Brain microvascular endothelial cell (primary cell): Measurements from ENCODE around the gene MMP14.
"Not testable (repeated sequence)": the region's sequence is repeated elsewhere in the genome, so short reads cannot be mapped to it uniquely, and the experiment has no call there.

Source experiments
- DNase-seq: peaks from one replicate; pipeline ENCODE4 v3.0.0-alpha.2; 2020
- H3K27ac ChIP-seq: fragments of 250-450 bp; sonication (Bioruptor Pico); 2 replicates; pipeline ENCODE4 v1.5.1; 2020; ENCODE audit warnings: mild to moderate bottlenecking, moderate library complexity
- H3K27me3 ChIP-seq: fragments of 250-450 bp; sonication (Bioruptor Pico); replicated peaks from 2 replicates; pipeline ENCODE4 v1.5.1; 2020; ENCODE audit warnings: mild to moderate bottlenecking
- H3K36me3 ChIP-seq: fragments of 250-450 bp; sonication (Bioruptor Pico); replicated peaks from 2 replicates; pipeline ENCODE4 v1.5.1; 2020; ENCODE audit warnings: mild to moderate bottlenecking
- H3K4me3 ChIP-seq: 2 replicates; pipeline ENCODE4 v1.5.1; 2011; ENCODE audit warnings: low read depth, mild to moderate bottlenecking, control low read depth, low read length, moderate library complexity
- in situ Hi-C: cut with HindIII; loops from 2 replicates; pipeline ENCODE4 v1.10.0; 2017; ENCODE audit warnings: low sequenced_read_pairs, low pct_ligation_motif_present
- TF ChIP-seq, protein P1 (sequence below): IDR thresholded peaks from 2 replicates; pipeline ENCODE4 v1.5.1; 2011; ENCODE audit warnings: low read depth, mild to moderate bottlenecking, moderate library complexity, low read length, control low read depth, inconsistent platforms; ENCODE audit errors: missing control alignments

Gene MMP14

DNA sequence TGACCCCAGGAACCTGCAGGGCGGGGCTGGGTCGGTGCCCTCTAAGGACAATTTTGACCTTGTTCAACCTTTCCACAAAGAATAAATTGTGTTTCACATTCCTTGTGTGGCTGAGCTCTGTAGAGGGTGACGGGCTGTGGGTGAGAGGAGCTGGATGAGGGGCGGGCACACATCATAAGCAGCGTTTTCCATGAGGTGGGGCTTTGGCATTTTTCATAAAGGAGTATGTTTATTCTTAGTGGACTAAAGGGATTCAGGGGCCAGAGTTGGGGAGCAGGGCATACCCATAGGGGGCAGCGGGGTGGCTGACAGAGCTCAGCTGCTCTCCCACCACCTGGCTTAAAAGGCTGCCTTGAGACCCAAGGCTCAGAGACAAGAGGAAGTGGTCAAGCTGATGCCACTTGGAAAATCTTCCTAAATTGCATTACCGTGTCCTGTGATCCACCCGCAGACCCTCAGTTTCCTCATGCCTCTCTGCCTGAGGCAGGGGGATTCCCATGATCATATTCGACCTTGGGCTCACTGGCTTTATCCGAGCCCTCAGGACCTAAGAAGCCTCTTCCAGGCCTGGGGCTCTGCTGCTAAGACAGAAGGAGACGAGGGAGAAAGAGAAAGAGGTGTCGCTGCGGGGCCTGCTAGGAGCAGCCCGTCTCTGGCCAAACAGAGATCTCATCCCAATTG is 11.4 kb downstream of the MMP14 start:
- Histone ChIP-seq H3K4me3 (peak overlapping the region; percentile 5), H3K27me3 (no peaks in the 10 kb centered on the region), H3K36me3 (peaks cover 43% of the 10 kb centered on the region), H3K27ac (peak overlapping the region; percentile 78)
- TF ChIP-seq, protein P1, sequence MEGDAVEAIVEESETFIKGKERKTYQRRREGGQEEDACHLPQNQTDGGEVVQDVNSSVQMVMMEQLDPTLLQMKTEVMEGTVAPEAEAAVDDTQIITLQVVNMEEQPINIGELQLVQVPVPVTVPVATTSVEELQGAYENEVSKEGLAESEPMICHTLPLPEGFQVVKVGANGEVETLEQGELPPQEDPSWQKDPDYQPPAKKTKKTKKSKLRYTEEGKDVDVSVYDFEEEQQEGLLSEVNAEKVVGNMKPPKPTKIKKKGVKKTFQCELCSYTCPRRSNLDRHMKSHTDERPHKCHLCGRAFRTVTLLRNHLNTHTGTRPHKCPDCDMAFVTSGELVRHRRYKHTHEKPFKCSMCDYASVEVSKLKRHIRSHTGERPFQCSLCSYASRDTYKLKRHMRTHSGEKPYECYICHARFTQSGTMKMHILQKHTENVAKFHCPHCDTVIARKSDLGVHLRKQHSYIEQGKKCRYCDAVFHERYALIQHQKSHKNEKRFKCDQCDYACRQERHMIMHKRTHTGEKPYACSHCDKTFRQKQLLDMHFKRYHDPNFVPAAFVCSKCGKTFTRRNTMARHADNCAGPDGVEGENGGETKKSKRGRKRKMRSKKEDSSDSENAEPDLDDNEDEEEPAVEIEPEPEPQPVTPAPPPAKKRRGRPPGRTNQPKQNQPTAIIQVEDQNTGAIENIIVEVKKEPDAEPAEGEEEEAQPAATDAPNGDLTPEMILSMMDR: peak; percentile 12
- DNase-seq: peak; percentile 38
- in situ Hi-C loops: no loop called here

DNA sequence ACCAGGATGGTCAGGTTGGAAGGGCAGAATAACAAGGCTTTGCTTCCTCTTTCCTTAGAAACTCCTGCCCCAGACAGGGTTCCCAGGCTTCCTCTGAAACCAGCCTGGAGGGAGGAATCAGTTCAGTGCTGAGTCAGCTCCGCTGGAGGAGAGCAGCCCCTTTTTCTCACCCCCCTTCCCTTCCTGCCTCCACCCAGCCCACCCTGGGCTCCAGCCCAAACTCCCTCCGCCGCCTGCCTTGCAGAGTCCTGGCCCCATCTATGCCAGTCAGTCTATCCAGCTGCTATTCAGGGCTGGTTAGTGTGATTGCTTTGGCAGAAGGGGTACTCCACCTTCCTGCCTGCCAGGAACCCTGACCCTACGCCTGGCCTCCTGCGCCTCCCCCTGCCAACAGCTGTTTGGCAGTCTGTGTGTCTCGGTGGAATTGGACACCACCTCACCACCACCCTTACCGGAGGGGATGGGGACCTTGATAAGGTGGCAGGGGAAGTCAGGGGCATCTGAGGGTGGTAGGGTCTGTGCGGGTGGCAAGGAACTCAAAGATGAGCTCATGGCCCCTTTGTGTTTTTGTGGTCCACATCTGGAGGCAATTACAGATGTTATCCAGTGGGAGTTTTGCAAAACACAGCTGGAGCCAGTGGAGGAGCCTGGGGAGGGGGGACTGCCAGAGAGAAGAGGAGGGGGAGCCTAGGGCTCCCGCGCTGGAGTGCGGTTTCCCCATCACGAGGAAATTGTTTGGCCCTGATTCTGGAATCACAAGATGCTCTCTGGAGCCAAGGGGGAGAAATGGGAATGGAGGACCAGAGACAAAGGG is 12.2 kb downstream of the MMP14 start:
- TF ChIP-seq, protein P1: no peak
- in situ Hi-C loops: no loop called here
- H3K27me3 ChIP-seq: no peaks in the 10 kb centered on the region
- peak overlapping the region; percentile 1 for H3K4me3 ChIP-seq
- H3K27ac ChIP-seq: peak overlapping the region; percentile 78
- peak; percentile 61 for DNase-seq
- peaks cover 35% of the 10 kb centered on the region for H3K36me3 ChIP-seq

DNA sequence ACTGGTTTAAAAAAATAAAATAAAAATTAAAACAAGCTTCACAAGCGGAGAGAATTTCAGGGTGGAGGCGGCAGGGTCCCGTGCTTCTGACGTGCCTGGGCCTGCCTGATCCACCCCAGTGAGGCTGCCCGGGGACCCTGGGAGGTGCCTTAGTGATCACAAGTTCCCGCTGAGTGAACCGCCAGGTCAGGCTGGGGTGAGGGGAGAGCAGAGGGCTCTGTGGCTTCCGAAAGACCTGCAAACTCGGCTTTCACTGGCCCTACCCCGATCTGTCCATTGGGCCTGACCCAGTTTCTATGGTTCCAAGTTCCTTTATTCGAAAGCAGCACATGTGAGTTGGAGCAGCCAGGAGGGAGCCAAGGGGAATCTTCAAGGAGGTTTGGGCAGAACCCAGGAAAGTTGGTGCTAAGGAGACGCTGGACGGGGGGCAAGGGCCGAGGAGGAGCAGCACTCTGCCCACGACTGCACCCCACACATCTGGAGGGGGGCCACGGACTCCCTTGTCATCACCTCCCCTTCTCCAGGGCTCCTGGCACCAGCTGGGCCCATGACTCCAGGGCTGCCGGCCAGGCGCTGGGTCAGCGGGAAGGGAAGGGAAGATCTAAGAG is 12.9 kb downstream of the MMP14 start:
- no peaks in the 10 kb centered on the region for H3K27me3 ChIP-seq
- in situ Hi-C loops: no loop called here
- DNase-seq: peak; percentile 20
- H3K4me3 ChIP-seq: no peak overlapping the region
- peak overlapping the region; percentile 78 for H3K27ac ChIP-seq
- TF ChIP-seq, protein P1: no peak
- H3K36me3 ChIP-seq: peaks cover 29% of the 10 kb centered on the region

DNA sequence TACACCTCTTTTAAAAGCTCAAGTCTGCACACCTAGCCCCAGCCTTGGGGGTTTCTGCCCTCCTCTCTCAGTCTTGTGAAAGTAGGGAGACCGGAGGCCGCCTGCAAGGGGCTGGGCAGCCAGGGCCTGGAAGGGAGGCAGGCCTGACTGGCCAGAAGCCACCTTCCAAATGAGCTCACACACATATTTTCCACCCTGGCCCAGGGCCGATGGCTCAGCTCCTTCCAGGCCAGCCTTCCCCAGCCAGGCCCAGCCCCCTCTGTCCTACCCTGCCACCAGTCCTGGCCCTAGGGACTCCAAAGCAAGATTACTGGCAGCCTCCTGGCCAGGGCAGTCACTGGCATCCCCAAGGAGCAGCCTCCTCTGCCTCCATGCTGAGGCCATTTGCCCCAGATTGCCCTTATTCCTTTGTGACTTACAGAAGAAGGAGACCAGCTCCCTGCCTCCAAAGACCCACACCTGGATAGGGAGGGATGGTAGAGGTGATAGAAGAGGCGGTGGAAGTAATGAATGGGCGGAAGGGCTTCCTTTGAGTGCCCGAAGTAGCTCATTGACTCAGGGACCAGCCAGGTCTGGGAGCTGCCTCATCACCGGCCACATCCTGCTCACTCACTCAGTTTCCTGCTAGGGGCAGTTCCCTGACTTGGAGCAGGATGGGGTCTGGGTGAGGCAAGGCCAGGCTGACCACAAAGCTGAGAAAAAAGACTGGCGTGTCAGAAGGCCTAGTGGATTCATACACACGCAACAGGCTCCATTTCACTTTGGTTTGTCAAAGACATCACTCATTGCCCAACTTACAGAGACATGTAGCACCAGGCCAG is 14.8 kb downstream of the MMP14 start:
- DNase-seq: peak; percentile 94
- Histone ChIP-seq H3K27me3 (no peaks in the 10 kb centered on the region), H3K27ac (peak overlapping the region; percentile 97), H3K36me3 (peaks cover 12% of the 10 kb centered on the region), H3K4me3 (peak overlapping the region; percentile 12)
- TF ChIP-seq, protein P1: no peak
- in situ Hi-C loops: no loop called here

DNA sequence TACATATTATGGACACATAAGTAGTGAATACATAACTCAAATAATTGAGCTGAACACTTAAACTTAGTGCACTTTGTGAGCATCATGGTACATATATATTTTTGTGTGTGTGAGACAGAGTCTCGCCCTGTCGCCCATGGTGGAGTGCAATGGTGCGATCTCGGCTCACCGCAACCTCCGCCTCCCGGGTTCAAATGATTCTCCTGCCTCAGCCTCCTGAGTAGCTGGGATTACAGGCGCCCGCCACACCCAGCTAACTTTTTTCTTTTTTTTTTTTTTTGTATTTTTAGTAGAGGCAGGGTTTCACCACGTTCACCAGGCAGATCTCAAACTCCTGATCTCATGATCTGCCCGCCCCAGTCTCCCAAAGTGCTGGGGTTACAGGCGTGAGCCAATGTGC is 15.8 kb downstream of the MMP14 start:
- H3K4me3 ChIP-seq, H3K36me3 ChIP-seq, H3K27me3 ChIP-seq, DNase-seq, in situ Hi-C loops: not testable (repeated sequence)
- H3K27ac ChIP-seq: peak overlapping the region; percentile 97
